ENCODE data around the gene CENPX. TPM values are rescaled to one million over a fixed set of nuclear protein-coding genes. Genes with fewer than 3 reads are reported as not detected.

Gene CENPX
- total and polyA plus RNA-seq, 2 of the 13 experiments (the other 11 are each of a cell fraction or from before 2014, with no cell fraction given), result 92.7 to 170 TPM

- TF ChIP-seq NFIB (CRISPR knock-in tag; IDR thresholded peaks at IDR 0.05; ENCODE audit: borderline replicate concordance), result no peak; the same call in 1 of the 2 replicates
- TF ChIP-seq ZNF597 (CRISPR knock-in tag; IDR thresholded peaks at IDR 0.05), result 0 out of 2 replicates have a peak, but pooled peaks have one; percentile 3
- TF ChIP-seq BHLHE40 (IDR thresholded peaks at IDR 0.05; ENCODE audit: low read length), result peak; percentile 63
- no peak for TF ChIP-seq ATM (IDR thresholded peaks at IDR 0.05; ENCODE audit: borderline replicate concordance)
- TF ChIP-seq ZNF362 (CRISPR knock-in tag; IDR thresholded peaks at IDR 0.05; ENCODE audit: borderline replicate concordance), result no peak; the same call in 1 of the 2 replicates
- no peak for TF ChIP-seq ZNF333 (CRISPR knock-in tag; IDR thresholded peaks at IDR 0.05; ENCODE audit: borderline replicate concordance)
- no peak; the same call in 1 of the 2 replicates for TF ChIP-seq ZBTB33 (CRISPR knock-in tag; IDR thresholded peaks at IDR 0.05)
- TF ChIP-seq ZNF557 (CRISPR knock-in tag; IDR thresholded peaks at IDR 0.05), result no peak
- no peak for TF ChIP-seq EHMT2 (IDR thresholded peaks at IDR 0.05; ENCODE audit: borderline replicate concordance, low read depth, low read length)
- TF ChIP-seq ZNF142 (CRISPR knock-in tag; IDR thresholded peaks at IDR 0.05), result no peak
- TF ChIP-seq ATF2 (CRISPR knock-in tag; IDR thresholded peaks at IDR 0.05), result no peak; the same call in 1 of the 2 replicates
- TF ChIP-seq ZNF143 (CRISPR knock-in tag; IDR thresholded peaks at IDR 0.05), result peak; percentile 18; the same call in 1 of the 2 replicates
- TF ChIP-seq HINFP (CRISPR knock-in tag; IDR thresholded peaks at IDR 0.05; ENCODE audit: low read depth), result no peak
Observed at GRCh38 chr17:81976332-81977210, 46.1 kb downstream of the CENPX start (continued).

Data from HepG2 (cell line).